Brain pericyte (primary cell): Measurements from ENCODE around the gene REEP3.
"Not testable (repeated sequence)": the region's sequence is repeated elsewhere in the genome, so short reads cannot be mapped to it uniquely, and the experiment has no call there.

Experiments used
- DNase-seq: peaks from one replicate; pipeline ENCODE4 v3.0.0-alpha.2; 2012; ENCODE audit warnings: low read depth, low spot score

The REEP3 gene

DNA sequence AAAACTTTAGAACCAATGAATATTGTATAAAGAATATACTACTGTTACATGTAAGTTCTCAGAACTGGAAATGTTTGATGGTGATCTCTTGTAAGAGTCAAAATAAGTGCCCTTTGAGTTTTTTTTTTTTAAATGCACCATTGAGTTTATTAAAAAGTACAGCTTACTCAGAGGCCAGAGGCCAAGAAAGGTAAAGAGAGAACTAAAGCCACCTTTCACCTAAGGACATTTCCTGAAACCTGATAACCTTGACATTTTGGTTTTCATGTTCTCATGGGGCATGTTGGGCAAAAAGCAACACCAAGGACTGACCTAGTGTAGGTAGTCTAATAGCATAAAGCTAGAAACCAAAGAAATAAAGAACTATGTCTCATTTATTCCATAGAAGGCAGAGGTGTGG is 27.7 kb downstream of the REEP3 start:
- no peak for DNase-seq

- DNase-seq = no peak
These were observed 28.6 kb downstream of the REEP3 start for GRCh38 chr10:63549810-63550209.

GRCh38 chr10:63553031-63553430 is 31.8 kb downstream of the REEP3 start:
- DNase-seq = no peak

GRCh38 chr10:63553473-63553872 is 32.3 kb downstream of the REEP3 start:
- DNase-seq = no peak

DNA sequence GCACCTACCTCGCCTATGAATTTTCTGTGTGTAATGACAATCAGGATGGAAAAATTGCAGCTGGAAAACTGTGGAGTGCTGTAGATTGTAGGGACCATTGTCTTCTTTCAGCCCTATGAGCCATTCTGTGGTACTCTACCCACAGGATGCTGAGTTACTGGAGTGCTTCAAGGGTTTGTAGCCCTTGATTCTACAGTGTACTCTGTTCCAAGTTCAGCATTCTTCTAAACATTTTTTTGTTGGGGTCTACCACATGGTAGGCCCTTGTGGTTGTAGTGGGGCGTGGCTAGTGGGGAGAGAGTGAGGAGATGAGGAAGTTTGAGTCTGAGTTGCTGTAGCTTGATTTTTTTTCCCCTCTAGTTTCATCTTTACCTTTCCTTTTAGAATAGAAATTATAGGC is 33.5 kb downstream of the REEP3 start:
- no peak for DNase-seq

DNA sequence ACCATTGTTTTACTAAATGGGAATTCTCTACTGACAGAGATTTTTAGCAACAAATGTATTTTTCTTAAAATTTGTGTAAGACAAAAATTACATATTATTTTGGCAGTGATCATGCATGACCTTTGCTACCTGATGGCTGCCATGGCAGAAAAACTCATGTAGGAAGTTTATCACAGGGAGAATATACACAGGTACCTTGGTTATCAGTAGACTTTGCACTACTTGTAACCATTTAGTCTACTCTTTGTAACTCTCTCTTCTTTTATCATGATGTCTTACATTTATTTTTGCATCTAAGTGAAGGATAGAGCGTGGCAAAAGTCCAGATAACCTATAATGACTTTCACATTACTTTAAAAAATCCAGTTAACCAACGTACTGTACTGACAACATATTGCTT is 34.1 kb downstream of the REEP3 start:
- DNase-seq = no peak

DNA sequence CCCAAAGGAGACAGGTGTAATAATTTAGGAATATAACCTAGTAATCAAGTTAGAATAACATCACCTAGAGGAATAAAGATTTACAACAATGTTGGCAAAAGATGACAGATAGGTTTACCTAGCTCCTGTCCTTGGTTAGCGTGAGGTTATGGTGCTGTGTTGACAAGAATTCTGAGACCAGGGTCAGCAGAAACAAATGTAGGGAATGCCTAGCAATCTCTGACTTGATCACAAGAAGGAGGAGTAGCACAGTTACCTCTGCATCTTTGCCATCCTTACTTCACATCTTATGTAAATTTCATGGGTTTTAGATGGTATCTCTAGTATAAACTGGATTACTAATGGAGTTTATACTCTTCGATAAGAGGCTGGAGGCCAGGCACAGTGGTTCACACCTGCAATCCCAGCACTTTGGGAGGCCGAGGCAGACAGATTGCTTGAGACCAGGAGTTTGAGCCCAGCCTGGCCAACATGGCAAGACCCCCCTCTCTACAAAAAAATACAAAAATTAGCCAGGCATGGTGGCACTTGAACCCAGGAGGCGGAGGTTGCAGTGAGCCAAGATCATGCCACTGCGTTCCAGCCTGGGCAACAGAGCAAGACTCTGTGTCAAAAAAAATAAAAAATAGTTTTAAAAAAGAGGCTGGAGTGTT is 37.1 kb downstream of the REEP3 start:
- DNase-seq = no peak

- no peak for DNase-seq
These were observed 40.1 kb downstream of the REEP3 start for GRCh38 chr10:63561341-63561740.

- DNase-seq = no peak
These were observed 41.2 kb downstream of the REEP3 start for GRCh38 chr10:63562391-63562790.

DNA sequence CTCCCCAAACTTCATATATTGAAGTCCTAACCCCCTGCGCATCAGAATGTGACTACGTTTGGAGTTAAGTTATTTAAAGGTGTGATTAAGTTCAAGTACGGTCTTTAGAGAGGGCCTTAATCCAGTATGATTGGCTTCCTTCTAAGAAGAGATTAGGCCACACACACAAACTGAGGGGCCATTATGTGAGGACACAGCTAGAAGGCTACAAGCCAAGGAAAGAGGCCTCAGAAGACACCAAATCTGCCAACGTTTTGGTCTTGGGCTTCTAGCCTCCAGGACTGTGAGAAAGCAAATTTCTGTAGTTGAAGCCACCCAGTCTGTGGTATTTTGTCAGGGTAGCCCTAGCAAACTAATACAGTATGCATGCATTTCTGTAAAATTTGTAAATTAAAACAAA is 41.7 kb downstream of the REEP3 start:
- DNase-seq = no peak

DNA sequence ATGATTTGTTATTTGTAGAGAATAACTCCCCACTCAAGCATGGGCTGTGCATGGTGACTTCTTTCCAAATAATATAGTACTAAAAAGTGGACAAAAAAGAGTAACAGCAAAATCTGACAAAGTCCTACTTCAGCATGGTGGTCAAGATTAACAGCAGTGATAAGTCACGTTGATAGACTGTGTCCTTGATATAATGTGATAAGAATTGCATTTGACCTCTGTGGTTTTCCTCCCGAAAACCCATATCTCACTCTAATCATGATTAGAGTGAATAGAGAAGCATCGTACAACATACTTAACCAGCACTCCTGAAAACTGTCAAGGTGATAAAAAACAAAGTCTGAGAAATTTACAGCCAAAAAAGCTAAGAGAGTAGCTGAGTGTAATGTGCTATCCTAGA is 42.4 kb downstream of the REEP3 start:
- DNase-seq = no peak

- DNase-seq = not testable (repeated sequence)
These were observed 43.5 kb downstream of the REEP3 start for GRCh38 chr10:63564731-63565130.

GRCh38 chr10:63573068-63573697 is 52.0 kb downstream of the REEP3 start:
- DNase-seq = peak; percentile 78

DNA sequence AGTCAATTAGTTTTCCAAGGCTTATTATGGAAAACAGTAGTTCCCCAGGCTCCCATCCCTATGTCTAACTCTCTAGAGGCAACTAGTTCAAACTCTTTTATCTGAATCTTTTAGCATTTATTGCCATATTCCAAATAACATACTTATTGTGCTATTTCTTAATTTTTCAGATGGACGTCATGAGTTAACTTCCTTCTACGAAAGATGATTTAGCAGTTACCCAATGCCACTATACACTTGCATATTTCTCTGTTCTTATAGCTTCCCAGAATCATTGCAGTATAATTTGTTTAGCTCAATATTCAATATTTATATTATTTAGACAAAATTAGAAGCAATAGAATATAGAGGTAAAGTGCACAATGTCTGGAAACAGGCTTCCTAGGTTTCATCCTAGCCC is 52.8 kb downstream of the REEP3 start:
- DNase-seq = no peak

- DNase-seq = no peak
These were observed 55.3 kb downstream of the REEP3 start for GRCh38 chr10:63576501-63576900.

GRCh38 chr10:63578501-63578900 is 57.3 kb downstream of the REEP3 start:
- DNase-seq = no peak

DNA sequence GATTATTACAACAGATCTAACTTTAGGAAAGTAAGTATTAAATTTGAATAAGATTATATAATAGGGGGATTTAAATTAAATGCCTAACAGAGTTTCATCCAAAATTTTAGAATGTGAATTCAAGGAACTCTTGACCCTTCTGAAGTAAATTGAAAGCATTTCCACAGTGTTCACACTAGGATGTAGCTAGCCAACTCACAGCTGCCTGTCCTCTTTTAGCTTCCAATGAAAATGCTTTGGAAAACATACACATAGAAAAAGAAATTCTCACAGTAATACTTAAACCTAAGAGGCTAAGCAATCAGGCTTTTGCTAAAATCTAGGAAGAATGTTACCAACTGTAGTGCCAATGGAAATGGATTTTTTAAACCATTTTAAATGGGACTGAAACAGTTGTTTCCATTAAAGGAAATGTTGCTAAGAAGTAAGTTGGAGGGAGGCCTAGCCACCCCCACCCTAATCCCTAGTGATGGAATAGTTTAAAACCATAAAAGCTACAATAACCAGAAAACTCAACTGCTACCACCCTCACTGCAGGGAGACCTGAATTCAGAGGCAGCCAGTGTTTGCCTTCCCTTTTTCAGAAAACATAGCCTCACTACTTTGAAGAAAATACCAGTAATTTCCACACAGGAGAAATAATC is 58.3 kb downstream of the REEP3 start:
- DNase-seq = no peak

- DNase-seq = no peak
These were observed 61.5 kb downstream of the REEP3 start for GRCh38 chr10:63582690-63583089.

GRCh38 chr10:63583397-63583796 is 62.2 kb downstream of the REEP3 start:
- no peak for DNase-seq

DNA sequence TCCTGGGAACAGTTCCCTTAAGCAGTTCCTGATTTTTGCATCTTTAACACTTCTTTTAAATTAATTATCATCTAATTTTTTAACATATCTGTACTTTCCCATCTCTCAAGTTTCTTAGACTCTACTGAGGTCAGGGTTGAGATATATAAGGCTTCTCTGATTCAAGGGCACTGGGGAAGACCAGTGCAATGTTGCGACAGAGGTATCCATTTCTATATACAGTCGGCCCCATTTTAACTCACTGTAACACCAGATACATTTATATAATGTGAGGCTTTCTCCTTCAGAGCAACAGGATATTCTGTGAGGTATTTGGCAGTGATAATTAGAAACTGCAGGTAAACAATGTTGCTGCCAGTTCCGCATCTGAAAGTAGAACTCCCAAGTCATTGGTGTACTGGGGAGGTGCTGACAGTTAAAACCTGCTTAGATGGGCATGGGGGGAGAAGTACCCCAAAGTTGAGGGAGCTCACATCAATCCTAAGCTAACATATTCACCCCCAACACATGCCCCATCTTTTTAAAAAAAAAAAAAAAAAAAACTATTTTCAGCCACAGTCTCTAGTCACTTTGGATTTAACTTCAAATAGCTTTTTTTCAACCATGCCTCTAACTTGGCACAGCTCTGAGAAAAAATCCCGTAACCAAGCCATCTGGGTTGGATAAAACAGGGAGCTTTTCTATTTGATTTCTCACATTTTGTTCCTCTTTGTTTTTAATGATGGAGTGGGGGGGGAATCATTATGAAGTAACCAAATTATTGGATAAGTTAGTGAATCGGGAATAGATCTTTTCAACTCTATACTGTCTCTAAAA is 62.9 kb downstream of the REEP3 start:
- no peak for DNase-seq

GRCh38 chr10:63584725-63585035 is 63.5 kb downstream of the REEP3 start:
- DNase-seq = no peak

DNA sequence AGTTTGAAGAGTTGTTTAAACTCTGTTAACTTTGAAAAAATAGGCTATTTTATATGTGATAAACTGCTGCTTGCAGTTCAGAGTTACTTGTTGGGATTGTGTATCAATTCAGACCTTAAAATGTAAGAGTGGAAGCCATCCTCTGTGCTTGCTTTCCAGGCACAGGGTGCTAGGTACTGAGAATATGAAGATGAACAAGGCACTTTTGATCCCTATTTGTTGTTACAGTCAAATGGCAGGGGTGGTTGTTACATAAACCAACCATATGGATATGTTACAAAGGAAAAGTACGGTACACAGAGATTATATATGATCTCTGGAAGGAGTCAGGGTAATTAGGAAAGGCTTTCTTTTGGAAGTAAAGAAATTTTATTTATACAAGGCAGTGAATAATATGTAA is 63.8 kb downstream of the REEP3 start:
- DNase-seq = no peak

- DNase-seq = no peak
These were observed 64.8 kb downstream of the REEP3 start for GRCh38 chr10:63586043-63586442.
